GM23338 (cell line): ENCODE data around the gene GCM1. TPM values are rescaled to one million over a fixed set of nuclear protein-coding genes. Genes with fewer than 3 reads are reported as not detected.

Experiments used
- ATAC-seq: fragments of 200-7000 bp; cut with Tn5 transposase; 3 replicates; pipeline ENCODE4 v1.9.1; 2020
- DNase-seq: peaks from one replicate; pipeline ENCODE4 v3.0.0-alpha.2; 2015; ENCODE audit warnings: low spot score
- H2AFZ ChIP-seq: fragments of 200-600 bp; sonication (generic); 2 replicates; pipeline ENCODE4 v1.8.0; 2016; ENCODE audit warnings: antibody characterized with exemption, mild to moderate bottlenecking, moderate library complexity
- H3F3A ChIP-seq: fragments of 200-600 bp; sonication (generic); replicated peaks from 2 replicates; pipeline ENCODE4 v1.8.0; 2017; ENCODE audit warnings: antibody characterized with exemption, mixed run types, low read depth
- H3K27ac ChIP-seq: fragments of 200-600 bp; sonication (generic); 2 replicates; pipeline ENCODE4 v1.6.1; 2016; ENCODE audit warnings: low read depth
- H3K27me3 ChIP-seq: fragments of 200-600 bp; sonication (generic); 2 replicates; pipeline ENCODE4 v1.8.0; 2016; ENCODE audit warnings: mild to moderate bottlenecking, mixed run types, moderate library complexity; ENCODE audit not compliant: insufficient read depth
- H3K36me3 ChIP-seq: fragments of 200-600 bp; sonication (generic); 2 replicates; pipeline ENCODE4 v1.8.0; 2016; ENCODE audit warnings: mild to moderate bottlenecking; ENCODE audit not compliant: insufficient read depth
- H3K4me1 ChIP-seq: fragments of 200-600 bp; sonication (generic); 2 replicates; pipeline ENCODE4 v1.8.0; 2016; ENCODE audit warnings: mild to moderate bottlenecking, moderate library complexity; ENCODE audit not compliant: insufficient read depth
- H3K4me2 ChIP-seq: fragments of 200-600 bp; sonication (generic); 2 replicates; pipeline ENCODE4 v1.7.1; 2017; ENCODE audit warnings: mixed run types
- H3K4me3 ChIP-seq: fragments of 200-600 bp; sonication (generic); 2 replicates; pipeline ENCODE4 v1.6.1; 2016; ENCODE audit warnings: mixed run types
- H3K79me2 ChIP-seq: fragments of 200-600 bp; sonication (generic); replicated peaks from 2 replicates; pipeline ENCODE4 v1.8.0; 2017; ENCODE audit warnings: mild to moderate bottlenecking; ENCODE audit not compliant: insufficient read depth
- H3K9me2 ChIP-seq: fragments of 200-600 bp; sonication (generic); 2 replicates; pipeline ENCODE4 v1.8.0; 2017; ENCODE audit not compliant: insufficient read depth
- H4K20me1 ChIP-seq: fragments of 200-600 bp; sonication (generic); replicated peaks from 2 replicates; pipeline ENCODE4 v1.8.0; 2017; ENCODE audit warnings: mild to moderate bottlenecking; ENCODE audit not compliant: insufficient read depth
- H3K27ac Mint-ChIP-seq: 2 replicates; pipeline ENCODE4 v1.8.0; 2020; ENCODE audit warnings: inconsistent platforms, mild to moderate bottlenecking, moderate library complexity, mixed read lengths
- H3K27me3 Mint-ChIP-seq: 3 replicates; pipeline ENCODE4 v1.8.0; 2022; ENCODE audit warnings: low read depth, mild to moderate bottlenecking, moderate library complexity, mixed read lengths, inconsistent platforms; ENCODE audit not compliant: insufficient read depth, poor library complexity
- H3K36me3 Mint-ChIP-seq: 3 replicates; pipeline ENCODE4 v1.8.0; 2021; ENCODE audit warnings: low read depth, mild to moderate bottlenecking, inconsistent platforms, moderate library complexity, mixed read lengths
- H3K4me1 Mint-ChIP-seq: 3 replicates; pipeline ENCODE4 v1.8.0; 2020; ENCODE audit warnings: mild to moderate bottlenecking, inconsistent platforms, mixed read lengths
- H3K4me3 Mint-ChIP-seq: 3 replicates; pipeline ENCODE4 v1.8.0; 2021; ENCODE audit warnings: moderate library complexity, mild to moderate bottlenecking, inconsistent platforms, mixed read lengths
- H3K9me3 Mint-ChIP-seq: 3 replicates; pipeline ENCODE4 v1.8.0; 2020; ENCODE audit warnings: moderate library complexity, mild to moderate bottlenecking, inconsistent platforms, mixed read lengths
- CREB1 ChIP-seq: fragments of 250-450 bp; sonication (Bioruptor Pico); IDR thresholded peaks from 2 replicates; pipeline ENCODE4 v1.5.0; 2020; ENCODE audit warnings: low read depth, mild to moderate bottlenecking, moderate library complexity
- polyA plus RNA-seq: library from polyadenylated mRNA; unstranded; fragments of >200 nt; fragmentation: Nextera tagmentation; extraction: Ambion mirVana; gene quantifications from 2 replicates; pipeline ENCODE4 v1.2.1, GENCODE V29; 2016
- total RNA-seq: library from RNA; depleted of rRNA; stranded (reverse); fragments of >200 nt; shearing (Covaris generic); gene quantifications from 2 replicates; pipeline ENCODE4 v1.2.3, GENCODE V29; 2014
- TF ChIP-seq, protein P1 (sequence below): fragments of 250-450 bp; sonication (Bioruptor Pico); IDR thresholded peaks from 2 replicates; pipeline ENCODE4 v1.5.0; 2020; ENCODE audit warnings: mild to moderate bottlenecking, moderate library complexity
- TF ChIP-seq, protein P2 (sequence below), 2 experiments: fragments of 200-600 bp in 1 of 2; sonication (generic) in 1 of 2; conservative IDR thresholded peaks; 2 replicates each; pipeline versions ENCODE4 v1.5.1 to v1.6.1; 2016 to 2017; ENCODE audit warnings: antibody characterized with exemption in 2 of 2, low read depth in 2 of 2, mild to moderate bottlenecking in 2 of 2, moderate library complexity in 1 of 2

Gene GCM1
- total and polyA plus RNA-seq, 2 experiments from 2014 or later, result not detected

DNA sequence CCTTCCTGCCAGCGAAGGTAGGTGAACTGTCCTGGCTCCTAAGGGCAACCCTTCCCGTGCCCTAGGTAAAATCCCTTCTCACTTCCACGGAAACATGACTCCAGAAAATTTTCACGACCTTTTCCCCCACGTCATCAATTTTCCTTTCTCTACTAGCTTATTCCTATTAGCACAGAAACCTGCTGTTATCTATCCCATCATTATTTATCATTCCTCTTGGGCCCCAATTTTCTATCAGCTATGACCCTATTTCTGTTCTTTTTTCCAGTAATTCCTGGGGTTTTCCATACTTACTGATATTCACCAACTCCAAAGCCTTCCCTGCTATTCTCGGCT is 23.8 kb upstream of the GCM1 start (continued):
- TF ChIP-seq, protein P1, sequence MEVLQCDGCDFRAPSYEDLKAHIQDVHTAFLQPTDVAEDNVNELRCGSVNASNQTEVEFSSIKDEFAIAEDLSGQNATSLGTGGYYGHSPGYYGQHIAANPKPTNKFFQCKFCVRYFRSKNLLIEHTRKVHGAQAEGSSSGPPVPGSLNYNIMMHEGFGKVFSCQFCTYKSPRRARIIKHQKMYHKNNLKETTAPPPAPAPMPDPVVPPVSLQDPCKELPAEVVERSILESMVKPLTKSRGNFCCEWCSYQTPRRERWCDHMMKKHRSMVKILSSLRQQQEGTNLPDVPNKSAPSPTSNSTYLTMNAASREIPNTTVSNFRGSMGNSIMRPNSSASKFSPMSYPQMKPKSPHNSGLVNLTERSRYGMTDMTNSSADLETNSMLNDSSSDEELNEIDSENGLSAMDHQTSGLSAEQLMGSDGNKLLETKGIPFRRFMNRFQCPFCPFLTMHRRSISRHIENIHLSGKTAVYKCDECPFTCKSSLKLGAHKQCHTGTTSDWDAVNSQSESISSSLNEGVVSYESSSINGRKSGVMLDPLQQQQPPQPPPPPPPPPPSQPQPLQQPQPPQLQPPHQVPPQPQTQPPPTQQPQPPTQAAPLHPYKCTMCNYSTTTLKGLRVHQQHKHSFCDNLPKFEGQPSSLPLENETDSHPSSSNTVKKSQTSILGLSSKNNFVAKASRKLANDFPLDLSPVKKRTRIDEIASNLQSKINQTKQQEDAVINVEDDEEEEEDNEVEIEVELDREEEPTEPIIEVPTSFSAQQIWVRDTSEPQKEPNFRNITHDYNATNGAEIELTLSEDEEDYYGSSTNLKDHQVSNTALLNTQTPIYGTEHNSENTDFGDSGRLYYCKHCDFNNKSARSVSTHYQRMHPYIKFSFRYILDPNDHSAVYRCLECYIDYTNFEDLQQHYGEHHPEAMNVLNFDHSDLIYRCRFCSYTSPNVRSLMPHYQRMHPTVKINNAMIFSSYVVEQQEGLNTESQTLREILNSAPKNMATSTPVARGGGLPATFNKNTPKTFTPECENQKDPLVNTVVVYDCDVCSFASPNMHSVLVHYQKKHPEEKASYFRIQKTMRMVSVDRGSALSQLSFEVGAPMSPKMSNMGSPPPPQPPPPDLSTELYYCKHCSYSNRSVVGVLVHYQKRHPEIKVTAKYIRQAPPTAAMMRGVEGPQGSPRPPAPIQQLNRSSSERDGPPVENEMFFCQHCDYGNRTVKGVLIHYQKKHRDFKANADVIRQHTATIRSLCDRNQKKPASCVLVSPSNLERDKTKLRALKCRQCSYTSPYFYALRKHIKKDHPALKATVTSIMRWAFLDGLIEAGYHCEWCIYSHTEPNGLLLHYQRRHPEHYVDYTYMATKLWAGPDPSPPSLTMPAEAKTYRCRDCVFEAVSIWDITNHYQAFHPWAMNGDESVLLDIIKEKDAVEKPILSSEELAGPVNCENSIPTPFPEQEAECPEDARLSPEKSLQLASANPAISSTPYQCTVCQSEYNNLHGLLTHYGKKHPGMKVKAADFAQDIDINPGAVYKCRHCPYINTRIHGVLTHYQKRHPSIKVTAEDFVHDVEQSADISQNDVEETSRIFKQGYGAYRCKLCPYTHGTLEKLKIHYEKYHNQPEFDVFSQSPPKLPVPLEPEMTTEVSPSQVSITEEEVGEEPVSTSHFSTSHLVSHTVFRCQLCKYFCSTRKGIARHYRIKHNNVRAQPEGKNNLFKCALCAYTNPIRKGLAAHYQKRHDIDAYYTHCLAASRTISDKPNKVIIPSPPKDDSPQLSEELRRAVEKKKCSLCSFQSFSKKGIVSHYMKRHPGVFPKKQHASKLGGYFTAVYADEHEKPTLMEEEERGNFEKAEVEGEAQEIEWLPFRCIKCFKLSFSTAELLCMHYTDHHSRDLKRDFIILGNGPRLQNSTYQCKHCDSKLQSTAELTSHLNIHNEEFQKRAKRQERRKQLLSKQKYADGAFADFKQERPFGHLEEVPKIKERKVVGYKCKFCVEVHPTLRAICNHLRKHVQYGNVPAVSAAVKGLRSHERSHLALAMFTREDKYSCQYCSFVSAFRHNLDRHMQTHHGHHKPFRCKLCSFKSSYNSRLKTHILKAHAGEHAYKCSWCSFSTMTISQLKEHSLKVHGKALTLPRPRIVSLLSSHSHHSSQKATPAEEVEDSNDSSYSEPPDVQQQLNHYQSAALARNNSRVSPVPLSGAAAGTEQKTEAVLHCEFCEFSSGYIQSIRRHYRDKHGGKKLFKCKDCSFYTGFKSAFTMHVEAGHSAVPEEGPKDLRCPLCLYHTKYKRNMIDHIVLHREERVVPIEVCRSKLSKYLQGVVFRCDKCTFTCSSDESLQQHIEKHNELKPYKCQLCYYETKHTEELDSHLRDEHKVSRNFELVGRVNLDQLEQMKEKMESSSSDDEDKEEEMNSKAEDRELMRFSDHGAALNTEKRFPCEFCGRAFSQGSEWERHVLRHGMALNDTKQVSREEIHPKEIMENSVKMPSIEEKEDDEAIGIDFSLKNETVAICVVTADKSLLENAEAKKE (CRISPR knock-in tag), result no peak

DNA sequence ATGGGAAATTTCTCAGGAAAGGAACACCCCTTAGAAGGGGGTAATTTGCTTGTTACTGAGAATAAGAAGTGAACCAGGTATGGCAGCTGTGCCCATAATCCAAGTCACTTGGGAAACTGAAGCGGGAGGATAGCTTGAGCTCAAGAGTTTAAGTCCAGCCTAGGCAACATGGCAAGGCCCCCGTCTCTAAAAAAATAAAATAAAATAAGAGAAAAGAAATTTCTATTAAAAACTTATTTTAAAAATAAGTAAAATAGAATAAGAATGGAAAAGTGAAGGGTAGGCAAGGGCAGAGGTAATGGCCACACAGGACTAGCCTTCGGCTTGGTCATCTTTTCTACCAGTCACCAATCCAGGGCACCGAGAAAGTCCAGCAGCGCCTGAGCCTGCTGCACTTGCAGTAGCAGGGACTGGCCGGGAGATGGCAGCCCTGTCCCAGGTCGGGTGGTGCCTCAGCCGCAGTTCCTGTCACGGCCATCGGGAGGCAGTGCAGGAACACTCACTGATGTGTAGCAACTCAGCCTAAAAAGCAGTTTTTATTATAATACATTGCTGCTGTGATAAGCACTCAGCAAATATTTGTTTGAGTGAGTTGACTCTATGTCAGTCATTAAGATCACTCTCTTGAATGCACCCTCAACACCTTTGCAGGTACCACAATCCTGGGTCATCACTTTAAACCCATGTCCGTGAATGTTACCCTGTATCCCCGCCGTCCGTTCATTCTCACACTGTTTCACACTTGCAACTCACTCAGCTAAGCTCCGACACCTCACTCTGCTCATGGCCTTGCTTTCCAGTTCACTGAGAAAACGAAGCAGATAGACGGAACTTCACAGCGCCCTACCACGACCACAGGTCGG is 23.2 kb upstream of the GCM1 start:
- TF ChIP-seq CREB1, result no peak
- TF ChIP-seq, protein P2, sequence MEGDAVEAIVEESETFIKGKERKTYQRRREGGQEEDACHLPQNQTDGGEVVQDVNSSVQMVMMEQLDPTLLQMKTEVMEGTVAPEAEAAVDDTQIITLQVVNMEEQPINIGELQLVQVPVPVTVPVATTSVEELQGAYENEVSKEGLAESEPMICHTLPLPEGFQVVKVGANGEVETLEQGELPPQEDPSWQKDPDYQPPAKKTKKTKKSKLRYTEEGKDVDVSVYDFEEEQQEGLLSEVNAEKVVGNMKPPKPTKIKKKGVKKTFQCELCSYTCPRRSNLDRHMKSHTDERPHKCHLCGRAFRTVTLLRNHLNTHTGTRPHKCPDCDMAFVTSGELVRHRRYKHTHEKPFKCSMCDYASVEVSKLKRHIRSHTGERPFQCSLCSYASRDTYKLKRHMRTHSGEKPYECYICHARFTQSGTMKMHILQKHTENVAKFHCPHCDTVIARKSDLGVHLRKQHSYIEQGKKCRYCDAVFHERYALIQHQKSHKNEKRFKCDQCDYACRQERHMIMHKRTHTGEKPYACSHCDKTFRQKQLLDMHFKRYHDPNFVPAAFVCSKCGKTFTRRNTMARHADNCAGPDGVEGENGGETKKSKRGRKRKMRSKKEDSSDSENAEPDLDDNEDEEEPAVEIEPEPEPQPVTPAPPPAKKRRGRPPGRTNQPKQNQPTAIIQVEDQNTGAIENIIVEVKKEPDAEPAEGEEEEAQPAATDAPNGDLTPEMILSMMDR (conservative IDR thresholded peaks at IDR 0.05; ENCODE audit: low read depth in 2 of 2), result peak; percentile 100
- Histone ChIP-seq H3K4me2 (no peak overlapping the region), H3F3A (no peaks in the 10 kb centered on the region; the same call in 1 of the 2 replicates), H3K4me3 (no peak overlapping the region), H3K27ac (no peak overlapping the region), H4K20me1 (no peaks in the 10 kb centered on the region), H3K9me2 (0 out of 2 replicates have a peak, but pooled peaks cover 4% of the 10 kb centered on the region), H3K36me3 (no peaks in the 10 kb centered on the region), H3K79me2 (no peaks in the 10 kb centered on the region), H3K27me3 (no peaks in the 10 kb centered on the region), H2AFZ (no peak overlapping the region; the same call in 1 of the 2 replicates), H3K4me1 (peaks cover 4% of the 10 kb centered on the region; the same call in 1 of the 2 replicates)
- H3K4me3 Mint-ChIP-seq, result no peak overlapping the region
- H3K36me3 Mint-ChIP-seq, result no peaks in the 10 kb centered on the region
- peak; percentile 80 for DNase-seq
- peaks cover 5% of the 10 kb centered on the region; the same call in 2 of the 3 replicates for H3K9me3 Mint-ChIP-seq
- H3K27ac Mint-ChIP-seq, result no peak overlapping the region
- ATAC-seq, result peak; percentile 92
- H3K4me1 Mint-ChIP-seq, result peaks cover 6% of the 10 kb centered on the region
- H3K27me3 Mint-ChIP-seq, result peaks cover 2% of the 10 kb centered on the region
